GM12892 (cell line): Measurements from ENCODE around the gene LMTK3.

Experiments used
- DNase-seq: peaks from one replicate; pipeline ENCODE4 v3.0.0; 2011; ENCODE audit not compliant: insufficient read length
- FAIRE-seq: peaks from 2 replicates; lab custom pipeline; 2011; peaks lifted over from hg19 to GRCh38; lab: Jason Lieb, UNC
- POLR2A ChIP-seq: IDR thresholded peaks from 2 replicates; pipeline ENCODE4 v1.6.1; 2011; ENCODE audit warnings: low read depth, low read length, control low read depth
- POLR2AphosphoS5 ChIP-seq: IDR thresholded peaks from 2 replicates; pipeline ENCODE4 v1.6.1; 2011; ENCODE audit warnings: low read depth, low read length, control low read depth
- TAF1 ChIP-seq: IDR thresholded peaks from 2 replicates; pipeline ENCODE4 v1.6.1; 2011; ENCODE audit warnings: low read depth, mild to moderate bottlenecking, control low read depth, low read length, borderline replicate concordance

Gene LMTK3

DNA sequence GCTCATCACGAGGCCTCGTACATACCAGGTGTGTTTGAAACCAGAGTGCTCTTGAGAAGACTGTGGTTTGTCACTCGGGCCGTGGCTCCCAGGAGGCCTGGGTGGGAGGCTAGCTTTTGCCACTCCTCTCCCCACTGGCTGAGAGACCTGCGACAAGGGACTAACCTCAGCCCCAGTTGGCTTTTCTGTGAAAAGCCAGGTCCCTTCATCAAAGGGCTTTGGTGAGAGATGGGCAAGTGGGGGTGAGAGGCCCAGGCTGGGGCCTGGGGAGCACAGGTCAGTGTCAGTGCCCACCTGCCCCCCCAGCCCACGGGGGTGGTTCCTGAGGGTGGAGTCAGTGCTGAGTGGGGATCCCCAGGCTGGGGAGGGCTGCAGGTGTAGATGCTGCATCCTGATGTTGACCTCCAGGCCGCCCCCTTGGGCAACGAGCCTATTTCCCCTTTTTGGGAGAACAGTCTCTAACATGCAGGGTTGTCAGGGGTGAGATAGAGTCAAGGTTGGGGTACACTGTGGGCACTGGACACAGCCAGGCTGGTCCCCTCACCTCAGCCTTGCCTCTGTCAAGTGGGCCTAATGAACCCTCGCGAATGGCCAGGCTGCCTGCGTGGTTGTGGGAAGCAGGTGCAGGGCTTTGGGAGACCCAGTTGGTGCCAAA lies 55.6 kb downstream of the LMTK3 start:
- no peak for TF ChIP-seq TAF1
- no peak for TF ChIP-seq POLR2A
- TF ChIP-seq POLR2AphosphoS5, result peak; percentile 60
- FAIRE-seq (no peak), DNase-seq (no peak)

DNA sequence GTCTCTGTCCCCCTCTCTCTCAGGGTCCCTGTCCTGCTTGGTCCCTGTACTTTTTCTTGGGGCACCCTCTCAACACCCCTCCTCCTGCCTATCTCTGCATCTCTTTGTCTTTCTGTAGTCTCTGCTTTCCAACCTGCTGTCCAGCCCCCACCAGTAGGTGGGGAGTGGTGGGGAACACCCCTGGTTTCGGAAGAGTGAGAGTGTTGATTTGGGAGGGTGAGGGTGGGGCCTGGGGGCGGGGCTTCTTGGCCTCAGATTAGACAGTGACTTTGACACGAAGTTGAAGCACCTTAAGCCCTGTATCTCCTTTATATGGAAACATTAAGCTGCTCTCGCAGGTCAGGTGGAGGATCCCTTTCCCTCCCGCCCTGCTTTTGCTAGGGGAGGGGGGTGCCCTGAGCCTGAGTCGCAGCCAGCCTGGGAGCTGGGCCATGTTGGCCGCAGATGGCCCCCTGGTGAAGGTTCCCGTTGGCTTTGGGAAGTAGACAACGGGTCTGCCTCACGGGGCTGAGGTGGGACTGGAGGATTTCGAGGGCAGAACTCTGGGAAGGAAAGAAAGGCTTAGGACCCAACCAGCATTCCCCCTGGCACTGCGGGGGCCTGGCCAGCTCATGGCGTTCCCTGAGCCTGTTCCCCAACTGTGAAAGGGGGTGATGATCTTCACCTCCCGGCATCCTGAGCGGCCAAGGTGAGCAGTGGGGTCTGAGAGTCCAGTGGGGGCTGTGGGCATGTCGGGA lies 56.3 kb downstream of the LMTK3 start, which contains the start of gene KCNJ14:
Gene KCNJ14, plus strand, starts transcription at position 404 of the 737 bp plus-strand sequence. CDS start 6,151 bp downstream, outside the sequence.
- TF ChIP-seq TAF1 (no peak), POLR2A (no peak), POLR2AphosphoS5 (no peak)
- DNase-seq, result no peak
- no peak for FAIRE-seq

DNA sequence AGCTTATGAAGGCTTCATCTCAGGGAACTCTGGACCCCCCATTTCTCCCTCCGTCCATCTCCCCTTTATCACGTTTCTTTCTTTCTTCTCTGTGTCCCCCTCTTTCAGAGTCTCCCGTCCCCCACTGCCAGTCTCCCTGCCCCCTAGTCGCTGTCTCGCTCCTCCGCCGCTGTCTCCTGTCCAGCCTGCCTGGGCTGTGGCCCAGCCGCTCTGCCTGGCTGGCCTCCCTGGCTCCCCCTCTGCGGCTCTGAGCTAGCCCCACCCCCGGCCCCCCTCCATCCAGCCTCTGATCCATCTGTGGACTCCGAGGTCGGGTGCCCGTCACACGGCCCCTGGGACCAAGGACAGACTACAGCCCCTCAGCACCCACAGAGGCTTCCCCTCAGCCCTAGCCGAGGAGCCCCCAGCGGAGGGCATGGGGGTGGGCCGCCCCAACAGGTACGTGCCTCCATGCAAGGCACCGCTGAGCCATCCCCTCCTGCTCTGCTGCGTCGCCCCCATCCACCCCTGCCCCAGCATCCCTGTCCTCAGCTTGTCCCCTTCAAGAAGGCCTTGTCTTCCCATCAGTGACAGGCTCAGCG lies 57.4 kb downstream of the LMTK3 start:
- FAIRE-seq (no peak), DNase-seq (no peak)
- 0 out of 2 replicates have a peak, but pooled peaks have one; percentile 3 for TF ChIP-seq POLR2A
- no peak for TF ChIP-seq TAF1
- no peak for TF ChIP-seq POLR2AphosphoS5

DNA sequence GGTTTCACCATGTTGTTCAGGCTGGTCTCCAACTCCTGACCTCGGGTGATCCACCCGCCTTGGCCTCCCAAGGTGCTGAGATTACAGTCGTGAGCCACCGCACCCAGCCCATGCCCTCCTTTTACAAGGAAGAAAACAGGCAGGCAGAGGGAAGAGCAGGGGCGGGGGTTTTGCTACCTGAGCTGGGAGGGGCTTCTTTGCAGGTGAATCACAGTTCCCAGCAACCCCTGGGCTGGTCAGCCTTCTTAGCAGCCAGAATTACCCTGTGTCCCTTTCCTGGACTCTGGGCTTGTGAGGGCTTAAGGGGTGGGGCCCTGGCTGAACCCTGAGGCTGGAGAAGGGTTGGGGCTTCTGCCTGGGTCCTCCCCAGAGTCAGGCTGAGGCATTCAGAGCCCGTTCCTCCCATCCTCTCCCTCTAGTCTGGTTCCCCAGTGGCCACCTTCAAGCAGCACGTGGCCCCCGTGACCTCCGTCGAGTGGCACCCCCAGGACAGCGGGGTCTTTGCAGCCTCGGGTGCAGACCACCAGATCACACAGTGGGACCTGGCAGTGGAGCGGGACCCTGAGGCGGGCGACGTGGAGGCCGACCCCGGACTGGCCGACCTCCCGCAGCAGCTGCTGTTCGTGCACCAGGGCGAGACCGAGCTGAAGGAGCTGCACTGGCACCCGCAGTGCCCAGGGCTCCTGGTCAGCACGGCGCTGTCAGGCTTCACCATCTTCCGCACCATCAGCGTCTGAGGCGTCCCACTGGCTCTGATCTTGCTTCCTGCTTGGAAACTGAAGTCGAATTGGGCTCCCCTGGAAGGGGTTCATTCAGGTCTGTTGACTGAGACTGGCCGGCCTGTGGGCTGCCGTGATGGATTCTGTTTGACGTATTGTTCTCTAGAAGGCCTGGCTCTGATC lies 59.1 kb downstream of the LMTK3 start:
- DNase-seq (no peak), FAIRE-seq (no peak)
- TF ChIP-seq POLR2A (no peak), POLR2AphosphoS5 (no peak), TAF1 (no peak)

DNA sequence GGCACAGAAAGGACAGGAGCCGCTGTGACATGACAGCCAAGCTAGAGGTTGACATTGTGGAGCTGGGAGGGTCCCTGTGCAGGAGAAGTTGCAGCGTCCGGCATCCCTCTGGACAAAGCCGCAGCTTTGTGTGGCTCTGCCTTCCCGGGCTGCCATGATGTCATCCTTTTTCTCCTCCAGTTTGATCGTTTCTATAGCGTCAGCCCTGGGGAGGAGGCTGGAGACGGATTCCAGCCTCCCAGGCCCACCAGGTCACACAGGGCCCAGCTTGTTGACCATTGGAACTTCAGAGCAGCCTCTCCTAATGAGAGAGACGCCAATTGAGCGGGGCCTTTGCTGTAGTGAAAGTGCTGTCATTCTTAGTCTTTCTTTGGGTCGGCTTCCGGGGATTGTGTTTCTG lies 60.0 kb downstream of the LMTK3 start:
- no peak for DNase-seq
- TF ChIP-seq POLR2AphosphoS5 (no peak), POLR2A (no peak), TAF1 (no peak)
- no peak for FAIRE-seq

DNA sequence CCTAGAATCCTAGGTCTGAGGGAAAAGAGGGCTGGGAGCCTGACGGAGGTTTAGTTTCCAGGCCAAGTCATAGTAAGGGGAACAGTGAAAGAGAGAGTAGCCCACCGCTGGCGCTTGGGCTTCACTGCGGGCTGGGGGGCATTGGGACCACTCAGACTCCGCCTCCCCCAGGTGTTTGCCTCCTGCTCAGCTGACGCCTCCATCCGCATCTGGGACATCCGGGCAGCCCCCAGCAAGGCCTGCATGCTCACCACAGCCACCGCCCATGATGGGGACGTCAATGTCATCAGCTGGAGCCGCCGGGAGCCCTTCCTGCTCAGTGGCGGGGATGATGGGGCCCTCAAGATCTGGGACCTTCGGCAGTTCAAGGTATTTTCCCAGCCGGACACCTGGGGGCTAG lies 60.8 kb downstream of the LMTK3 start:
- TF ChIP-seq POLR2A (no peak), TAF1 (no peak), POLR2AphosphoS5 (no peak)
- DNase-seq, result no peak
- FAIRE-seq, result no peak

DNA sequence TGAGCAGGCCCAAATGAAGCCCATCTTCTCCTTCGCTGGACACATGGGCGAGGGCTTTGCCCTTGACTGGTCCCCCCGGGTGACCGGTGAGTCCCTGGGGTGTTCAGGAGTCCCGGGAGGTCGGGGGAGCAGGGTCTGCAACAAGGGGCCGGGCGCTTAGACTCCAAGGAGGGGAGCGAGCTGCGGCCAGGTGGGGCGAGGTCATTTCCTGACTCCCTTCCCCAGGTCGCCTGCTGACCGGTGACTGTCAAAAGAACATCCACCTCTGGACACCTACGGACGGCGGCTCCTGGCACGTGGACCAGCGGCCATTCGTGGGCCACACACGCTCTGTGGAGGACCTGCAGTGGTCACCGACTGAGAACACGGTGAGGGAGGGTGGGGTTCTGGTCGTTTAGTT lies 61.2 kb downstream of the LMTK3 start:
- no peak for TF ChIP-seq POLR2AphosphoS5
- TF ChIP-seq TAF1, result no peak
- TF ChIP-seq POLR2A, result no peak
- DNase-seq (no peak), FAIRE-seq (no peak)

DNA sequence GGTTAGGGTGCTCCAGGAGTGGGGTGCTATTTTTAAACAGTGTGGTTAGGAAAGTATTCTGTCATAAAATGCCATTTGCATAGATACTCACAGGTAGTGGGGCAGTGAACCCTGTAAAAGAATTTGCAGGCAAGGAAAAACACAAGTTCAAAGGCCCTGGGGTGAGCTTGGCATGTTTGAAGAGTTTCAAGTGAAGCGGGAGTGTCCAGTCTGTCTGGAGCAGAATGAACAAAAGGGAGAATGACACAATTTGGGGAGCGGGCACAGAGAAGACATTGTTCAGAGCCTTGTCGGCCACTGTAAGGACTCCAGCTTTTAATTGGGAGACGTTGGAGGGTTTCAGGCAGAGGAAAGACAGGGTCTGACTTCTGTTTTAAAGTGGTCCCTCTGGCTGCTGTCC lies 63.1 kb downstream of the LMTK3 start:
- DNase-seq (no peak), FAIRE-seq (no peak)
- no peak for TF ChIP-seq POLR2AphosphoS5
- TF ChIP-seq TAF1, result no peak
- no peak for TF ChIP-seq POLR2A

DNA sequence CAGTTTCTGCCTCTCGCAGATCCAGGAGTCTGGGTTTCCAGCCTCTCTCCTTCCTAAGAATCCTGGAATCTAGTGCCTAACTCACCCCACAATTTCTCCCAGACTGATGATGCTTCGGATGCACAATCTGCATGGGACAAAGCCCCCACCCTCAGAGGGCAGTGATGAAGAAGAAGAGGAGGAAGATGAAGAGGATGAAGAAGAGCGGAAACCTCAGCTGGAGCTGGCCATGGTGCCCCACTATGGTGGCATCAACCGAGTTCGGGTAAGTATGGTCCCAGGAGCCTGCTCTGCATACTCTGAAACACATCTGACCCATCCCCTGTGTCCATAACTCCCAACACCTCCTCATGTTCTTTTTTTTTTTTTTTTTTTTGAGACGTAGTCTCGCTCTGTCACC lies 65.1 kb downstream of the LMTK3 start:
- TF ChIP-seq POLR2A, result no peak
- TF ChIP-seq POLR2AphosphoS5, result no peak
- TF ChIP-seq TAF1, result no peak
- DNase-seq, result no peak
- FAIRE-seq, result no peak

DNA sequence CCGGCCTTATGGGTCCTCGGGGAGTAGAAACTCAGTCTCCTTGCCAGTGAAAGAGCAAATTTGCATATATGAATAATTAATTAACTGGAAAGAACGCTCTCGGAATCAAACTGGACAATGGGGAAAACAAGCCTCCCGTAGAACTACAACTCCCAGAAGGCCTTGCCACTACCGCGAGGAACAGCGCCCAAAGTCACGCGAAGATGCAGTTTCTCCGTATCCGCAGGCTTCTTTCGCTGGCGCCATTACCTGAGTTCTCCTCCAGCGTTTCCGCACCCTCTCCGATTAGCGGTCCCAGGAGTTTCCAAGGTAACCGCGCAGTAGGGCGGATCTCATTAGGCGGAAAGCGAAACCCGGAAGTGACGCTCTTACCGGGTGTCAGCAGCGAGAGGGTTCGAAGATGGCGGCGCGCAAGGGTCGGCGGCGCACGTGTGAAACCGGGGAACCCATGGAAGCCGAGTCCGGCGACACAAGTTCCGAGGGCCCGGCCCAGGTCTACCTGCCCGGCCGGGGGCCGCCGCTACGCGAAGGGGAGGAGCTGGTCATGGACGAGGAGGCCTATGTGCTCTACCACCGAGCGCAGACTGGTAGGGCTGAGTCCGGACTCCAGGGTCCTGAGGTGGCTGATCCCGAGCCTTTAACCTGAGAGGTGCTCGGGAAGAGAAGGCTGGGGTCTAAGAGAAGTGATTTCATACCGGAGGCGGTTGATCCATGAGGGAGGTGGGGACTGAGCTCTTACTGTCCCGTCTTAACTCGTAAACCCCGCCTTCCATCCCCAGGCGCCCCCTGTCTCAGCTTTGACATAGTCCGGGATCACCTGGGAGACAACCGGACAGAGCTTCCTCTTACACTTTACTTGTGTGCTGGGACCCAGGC lies 65.8 kb downstream of the LMTK3 start, which contains the start of gene GRWD1:
Gene GRWD1, plus strand, starts transcription at position 378 of the 876 bp plus-strand sequence. Its CDS starts 23 bp downstream, at position 401.
- peak; percentile 95 for DNase-seq
- peak; percentile 70; the same call in 1 of the 2 replicates for TF ChIP-seq TAF1
- TF ChIP-seq POLR2A, result peak; percentile 89
- TF ChIP-seq POLR2AphosphoS5, result peak; percentile 84
- peak; percentile 99 for FAIRE-seq

DNA sequence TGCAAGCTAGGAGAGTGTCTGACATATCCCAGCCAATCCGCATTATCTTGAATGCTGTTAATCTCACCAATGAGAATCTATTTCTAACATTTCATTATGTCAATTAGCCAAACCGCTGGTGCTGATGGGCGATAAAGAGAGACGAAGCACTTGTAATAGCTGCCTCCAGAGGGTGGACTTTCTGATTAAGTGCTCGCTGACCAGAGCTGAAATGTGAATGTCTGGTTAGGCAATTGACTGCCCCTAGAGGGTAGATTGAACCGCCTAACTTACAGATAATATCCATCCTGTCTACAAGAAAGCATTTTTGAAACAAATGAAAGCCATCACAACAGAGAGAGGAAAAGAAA lies 66.4 kb downstream of the LMTK3 start:
- DNase-seq, result no peak
- TF ChIP-seq TAF1, result no peak
- TF ChIP-seq POLR2A, result no peak
- no peak for TF ChIP-seq POLR2AphosphoS5
- no peak for FAIRE-seq
